ENCODE measurements around the gene ASB8.
"Not testable (repeated sequence)": the region's sequence is repeated elsewhere in the genome, so short reads cannot be mapped to it uniquely, and the experiment has no call there.

The ASB8 gene

DNA sequence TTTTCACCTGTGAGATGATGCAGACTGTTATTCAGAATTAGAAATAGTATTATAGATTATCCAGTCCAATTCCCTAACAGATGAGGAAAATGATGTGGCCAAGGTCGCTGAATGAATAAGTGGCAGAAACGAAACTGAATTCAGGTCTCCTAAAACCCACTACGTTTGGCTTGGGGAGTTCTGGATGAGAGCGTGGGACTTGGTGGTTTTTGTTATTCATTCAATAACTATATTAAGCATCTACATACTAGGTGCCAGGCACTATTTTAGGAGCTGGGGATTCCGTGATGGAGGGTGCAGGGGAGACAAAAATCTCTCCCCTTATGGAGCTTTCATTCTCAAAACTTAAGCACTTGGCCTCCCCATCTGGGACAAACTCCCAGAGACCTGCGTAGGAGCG, 25.3 kb upstream of the ASB8 start:
- no peak for DNase-seq

DNA sequence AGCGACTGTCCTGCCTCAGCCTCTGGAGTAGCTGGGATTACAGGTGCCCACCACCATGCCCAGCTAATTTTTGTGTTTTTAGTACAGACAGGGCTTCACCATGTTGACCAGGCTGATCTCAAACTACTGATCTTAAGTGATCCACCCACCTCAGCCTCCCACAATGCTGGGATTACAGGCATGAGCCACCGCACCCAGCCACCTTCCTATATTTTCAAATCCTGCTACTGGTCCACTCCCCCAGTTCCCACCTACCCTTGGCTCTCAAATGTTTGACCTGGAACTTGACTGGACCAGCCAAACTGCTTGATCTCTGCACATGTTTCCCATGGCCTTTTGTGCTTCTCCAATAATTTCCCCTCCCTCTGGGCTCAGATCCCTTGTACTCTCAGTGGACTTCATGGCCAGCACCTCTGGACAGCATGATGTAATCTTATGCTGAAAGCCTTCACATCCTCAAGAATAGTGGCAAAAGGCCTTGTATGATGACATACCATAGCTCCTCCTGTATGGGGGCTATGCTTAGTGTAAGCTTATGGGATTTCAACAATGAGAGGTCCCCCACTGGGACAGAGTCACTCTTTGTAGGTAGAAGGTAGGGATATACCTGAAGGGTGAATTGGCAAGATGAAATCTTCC, 23.7 kb upstream of the ASB8 start:
- DNase-seq = no peak

DNA sequence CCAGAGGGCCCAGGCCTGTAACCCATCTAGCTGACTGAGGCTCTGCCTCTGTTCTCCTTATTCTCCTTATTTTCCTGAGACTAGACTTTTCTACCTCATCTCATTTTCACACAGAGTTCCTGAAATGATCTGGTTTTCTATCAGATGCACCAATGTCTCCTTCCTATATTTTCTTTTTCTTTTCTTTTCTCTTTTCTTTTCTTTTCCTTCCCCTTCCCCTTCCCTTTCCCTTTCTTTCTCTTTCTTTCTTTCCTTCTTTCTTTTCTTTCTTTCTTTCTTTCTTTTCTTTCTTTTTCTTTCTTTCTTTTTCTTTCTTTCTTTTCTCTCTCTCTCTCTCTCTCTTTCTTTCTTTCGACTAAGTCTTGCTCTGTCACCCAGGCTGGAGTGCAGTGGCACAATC, 23.1 kb upstream of the ASB8 start:
- no peak for DNase-seq

DNA sequence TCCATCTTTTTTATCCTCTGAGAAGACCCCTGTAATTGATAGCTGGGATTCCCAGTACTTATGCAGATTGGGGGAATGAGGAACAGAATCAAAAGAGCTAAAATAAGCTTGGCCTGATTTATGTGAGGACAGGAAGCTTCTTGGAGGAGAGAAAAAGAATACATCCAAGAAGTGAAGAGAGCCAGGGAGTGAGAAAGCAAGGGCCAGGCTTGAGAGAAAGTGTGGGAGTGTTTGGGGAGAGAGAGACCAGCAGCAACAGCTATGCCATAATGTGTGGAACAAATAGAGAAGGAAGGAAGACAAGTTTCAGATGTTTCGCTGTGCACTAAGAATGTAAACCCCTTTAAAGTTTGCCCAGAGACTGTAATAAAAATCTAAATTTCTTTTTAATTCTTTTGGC, 22.2 kb upstream of the ASB8 start:
- no peak for DNase-seq

DNA sequence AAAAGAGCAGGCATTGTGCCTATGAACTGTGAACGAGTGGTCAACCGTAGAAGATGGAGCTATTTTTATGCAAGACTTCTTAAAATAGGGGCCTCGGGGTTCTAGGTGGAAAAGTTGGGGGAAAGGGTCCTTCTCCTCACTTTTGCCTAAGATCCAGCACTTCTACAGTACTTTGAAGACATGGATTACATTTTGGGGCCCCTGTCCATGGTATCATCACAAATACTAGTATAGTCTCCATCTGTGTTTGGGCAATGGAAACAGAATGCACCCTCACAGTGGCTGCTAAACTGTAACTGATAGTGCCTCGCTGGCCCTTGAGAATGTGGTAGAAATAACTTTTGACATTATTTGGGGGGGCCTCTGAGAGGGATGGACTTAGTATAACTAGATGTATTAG, 20.7 kb upstream of the ASB8 start:
- no peak for DNase-seq

GRCh38 chr12:48176417-48176751, 19.1 kb upstream of the ASB8 start:
- DNase-seq = no peak

DNA sequence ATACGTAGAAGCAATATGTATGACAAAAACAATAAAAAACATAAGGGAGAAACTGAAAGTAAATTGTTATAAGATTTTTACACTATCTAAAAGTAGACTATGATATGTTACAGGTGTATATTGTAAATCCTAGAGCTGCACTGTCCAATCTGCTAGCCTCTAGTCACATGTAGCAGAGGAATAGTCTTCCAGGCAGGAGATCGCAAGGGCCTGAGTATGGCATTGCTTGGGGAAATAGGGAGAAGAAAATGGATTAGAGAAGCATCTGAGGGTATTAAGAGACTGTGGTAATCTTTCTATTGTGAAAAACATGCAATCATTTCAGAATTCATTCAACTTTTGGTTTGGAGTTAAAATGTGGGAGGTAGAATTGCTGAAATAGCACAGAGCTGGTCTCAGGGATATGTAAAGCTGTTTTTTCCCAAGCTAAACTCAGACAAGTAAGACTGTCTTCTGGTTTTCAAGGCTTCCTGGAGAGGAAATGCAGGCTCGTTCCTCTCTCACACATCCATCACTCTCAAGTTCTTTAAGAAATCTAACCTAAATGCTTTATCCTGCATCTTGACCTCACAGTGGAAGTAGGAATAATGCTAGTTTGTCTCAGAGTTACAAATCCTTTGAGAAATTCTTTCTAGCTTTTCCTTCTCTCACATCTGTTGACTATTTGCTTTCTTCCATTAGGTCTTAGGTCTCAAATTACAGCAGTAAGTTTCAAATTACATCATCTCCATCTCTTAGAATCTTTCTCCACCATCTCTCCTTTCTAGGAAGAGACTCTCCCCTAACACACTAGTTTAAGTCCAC, 18.5 kb upstream of the ASB8 start:
- DNase-seq = no peak

GRCh38 chr12:48169011-48169410, 11.7 kb upstream of the ASB8 start:
- DNase-seq = no peak

DNA sequence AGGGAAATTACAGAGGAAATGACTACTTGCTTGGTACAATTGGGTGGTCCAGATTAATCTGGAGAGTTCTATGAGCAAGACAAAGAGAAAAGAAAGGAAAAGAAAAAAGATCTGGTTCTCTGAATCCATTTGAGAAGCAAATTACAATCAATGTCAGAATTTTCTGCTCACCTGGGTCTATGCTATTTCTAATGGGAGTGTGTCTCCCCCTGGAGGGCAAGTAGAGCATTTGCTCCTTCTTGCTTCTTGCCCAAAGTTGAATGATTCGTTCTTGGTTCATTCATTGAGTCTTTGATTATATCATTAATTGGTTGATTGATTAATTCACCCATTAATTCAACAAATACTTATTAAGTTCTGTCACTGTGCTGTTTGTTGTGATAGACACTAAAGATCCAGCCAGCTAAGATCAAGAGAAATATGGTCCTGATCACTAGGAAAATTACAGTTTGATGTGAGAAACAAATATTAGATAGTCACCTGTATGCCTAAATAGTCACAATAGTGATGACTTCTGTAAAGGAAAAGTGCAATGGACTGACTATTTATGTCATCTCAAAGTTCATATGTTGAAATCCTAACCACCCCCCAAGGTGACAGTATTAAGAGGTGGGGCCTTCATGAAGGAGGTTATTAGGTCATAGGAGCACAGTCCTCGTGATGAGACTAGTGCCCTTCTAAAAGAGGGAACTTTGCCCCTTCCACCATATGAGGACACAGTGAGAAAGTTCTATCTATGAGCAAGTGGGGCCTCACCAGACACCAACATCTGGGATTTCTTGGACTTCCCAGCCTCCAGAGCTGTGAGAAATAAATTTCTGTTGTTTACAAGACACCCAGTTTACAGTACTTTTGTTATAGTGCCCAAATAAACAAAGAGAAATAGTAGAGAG, 8.0 kb upstream of the ASB8 start:
- DNase-seq = no peak

- no peak for DNase-seq
These were observed 7.1 kb upstream of the ASB8 start for GRCh38 chr12:48164451-48164850.

- DNase-seq = no peak
These were observed 5.9 kb upstream of the ASB8 start for GRCh38 chr12:48163150-48163747.

- peak; percentile 19 for DNase-seq
These were observed 3.5 kb upstream of the ASB8 start for GRCh38 chr12:48160807-48161206.

DNA sequence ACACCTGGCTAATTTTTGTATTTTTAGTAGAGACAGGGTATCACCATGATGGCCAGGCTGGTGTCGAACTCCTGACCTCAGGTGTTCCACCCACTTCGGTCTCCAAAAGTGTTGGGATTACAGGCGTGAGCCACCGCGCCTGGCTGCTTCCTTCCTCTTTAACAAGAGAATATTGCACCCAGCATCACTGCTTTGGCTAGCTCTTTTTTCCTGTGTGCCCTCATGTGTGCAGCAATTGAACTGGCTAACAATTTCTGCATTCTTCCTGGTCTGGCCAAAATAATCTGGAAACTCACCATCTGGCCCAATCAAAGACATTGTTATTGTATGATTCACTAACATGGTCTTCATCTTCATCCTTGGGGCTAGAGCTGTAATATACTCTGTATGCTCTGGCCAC, 2.7 kb upstream of the ASB8 start:
- DNase-seq = no peak

GRCh38 chr12:48157889-48158370, 615 bp upstream of the ASB8 start:
- no peak for DNase-seq

- no peak for DNase-seq
These were observed 680 bp downstream of the ASB8 start for GRCh38 chr12:48156652-48157017.

DNA sequence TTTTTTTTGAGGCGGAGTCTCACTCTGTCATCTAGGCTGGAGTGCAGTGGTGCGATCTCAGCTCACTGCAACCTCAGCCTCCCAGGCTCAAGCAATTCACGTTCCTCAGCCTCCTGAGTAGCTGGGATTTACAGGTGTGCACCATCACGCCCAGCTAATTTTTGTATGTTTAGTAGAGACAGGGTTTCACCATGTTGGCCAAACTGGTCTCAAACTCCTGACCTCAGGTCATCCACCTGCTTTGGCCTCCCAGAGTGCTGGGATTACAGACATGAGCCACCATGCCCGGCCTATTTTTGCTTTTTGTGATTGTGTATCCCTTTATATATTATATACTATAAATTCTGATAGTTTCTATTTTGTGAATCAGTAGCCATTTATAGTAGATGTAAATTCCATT, 1.5 kb downstream of the ASB8 start:
- DNase-seq = not testable (repeated sequence)

DNA sequence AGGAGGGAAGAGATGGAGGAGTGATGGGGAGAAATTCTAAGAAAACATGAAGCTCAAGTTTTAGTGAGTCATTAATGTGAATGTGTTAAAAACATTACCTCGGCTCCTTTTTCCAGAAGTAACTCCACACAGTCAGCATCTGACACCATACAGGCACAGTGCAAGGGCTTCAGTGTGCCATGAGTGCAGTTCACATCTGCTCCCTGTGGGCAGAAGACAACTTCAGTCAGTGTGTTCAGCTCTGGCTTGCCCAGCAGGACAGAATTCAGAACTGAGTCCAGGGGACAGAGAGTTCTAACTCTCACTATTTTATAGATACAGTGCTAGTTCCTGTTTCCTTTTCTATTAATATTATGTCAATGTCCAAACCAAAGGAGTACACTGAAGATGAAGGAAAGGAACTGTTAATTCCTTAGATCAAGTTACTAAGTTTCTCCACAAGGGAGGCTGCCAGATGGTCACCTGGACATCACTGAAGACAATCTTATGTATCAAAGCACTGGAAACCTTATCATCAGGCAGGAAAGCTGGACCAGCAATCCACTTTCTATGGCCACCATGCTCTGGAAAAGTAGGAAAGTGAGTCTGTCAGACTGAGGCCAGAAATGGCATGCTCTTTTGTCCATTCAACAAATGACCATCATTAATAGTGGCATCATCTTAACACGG, 6.1 kb downstream of the ASB8 start:
- no peak for DNase-seq

DNA sequence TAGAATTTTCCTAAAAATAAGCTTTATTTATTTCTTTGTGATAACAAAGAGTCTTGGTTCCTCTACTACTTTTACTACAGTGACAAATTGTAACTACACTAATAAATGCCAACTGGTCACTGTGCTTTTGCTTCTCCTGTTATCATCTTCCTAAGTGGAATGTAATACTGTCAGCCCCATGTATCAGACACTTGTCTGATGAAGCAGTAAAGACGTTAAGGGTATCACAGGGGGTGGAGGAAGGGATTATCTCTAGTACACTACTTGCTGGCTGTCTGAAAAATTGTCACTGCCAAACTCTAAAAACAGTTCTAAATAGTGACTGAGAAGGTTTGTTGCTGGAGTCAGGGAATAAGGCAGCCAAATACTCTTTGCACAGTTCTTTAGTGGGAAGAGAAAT, 11.3 kb downstream of the ASB8 start:
- DNase-seq = no peak

DNA sequence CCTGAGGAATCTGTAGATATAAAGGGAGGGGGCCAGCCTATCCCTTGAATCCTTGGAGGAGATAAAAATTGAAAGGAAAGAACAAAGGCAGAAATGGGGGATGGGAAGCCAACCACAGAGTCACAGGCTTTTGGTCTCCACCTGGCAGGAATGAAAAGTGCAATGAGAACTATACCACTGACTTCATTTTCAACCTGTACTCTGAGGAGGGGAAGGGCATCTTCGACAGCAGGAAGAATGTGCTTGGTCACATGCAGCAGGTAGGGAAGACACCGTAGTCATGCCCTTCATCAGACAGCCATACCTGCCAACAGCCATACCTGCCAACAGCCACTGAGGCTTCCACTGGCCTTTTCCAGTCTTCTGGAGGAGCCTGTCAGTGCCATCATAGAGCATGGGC, 13.4 kb downstream of the ASB8 start:
- no peak for DNase-seq

- DNase-seq = no peak
These were observed 14.3 kb downstream of the ASB8 start for GRCh38 chr12:48142818-48143674.

DNA sequence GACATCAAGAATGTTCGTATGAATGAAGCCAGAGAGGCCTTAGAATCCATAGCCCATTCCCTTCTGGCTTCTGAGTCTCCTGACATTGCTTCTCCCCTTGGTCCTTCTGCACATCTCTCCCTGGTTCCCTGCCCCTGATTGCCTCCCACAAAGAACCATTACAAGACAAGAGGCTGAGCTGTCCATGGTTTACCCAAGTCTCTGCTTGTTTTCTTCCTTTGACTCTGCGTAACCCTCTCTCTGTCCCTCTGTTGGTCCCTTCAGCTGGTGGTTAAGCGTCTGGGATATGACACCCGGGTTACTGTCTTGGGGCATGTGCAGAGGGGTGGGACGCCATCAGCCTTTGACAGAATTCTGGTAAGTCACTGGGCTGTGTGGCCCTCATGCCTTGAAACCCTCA, 22.3 kb downstream of the ASB8 start:
- no peak for DNase-seq

DNA sequence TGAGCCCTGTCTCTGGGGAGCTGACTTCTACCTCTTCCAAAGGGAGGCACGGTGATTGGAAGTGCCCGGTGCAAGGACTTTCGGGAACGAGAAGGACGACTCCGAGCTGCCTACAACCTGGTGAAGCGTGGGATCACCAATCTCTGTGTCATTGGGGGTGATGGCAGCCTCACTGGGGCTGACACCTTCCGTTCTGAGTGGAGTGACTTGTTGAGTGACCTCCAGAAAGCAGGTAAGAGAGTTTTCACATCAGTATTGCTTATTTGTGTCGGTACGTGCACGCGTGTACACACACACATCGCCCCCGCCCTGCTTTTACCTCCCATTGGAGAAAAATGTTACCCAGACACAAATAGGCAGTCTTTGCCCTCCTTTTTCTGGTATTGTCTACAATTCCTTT, 24.5 kb downstream of the ASB8 start:
- no peak for DNase-seq

Measured in KG1 (cell line).